ENCODE data around the gene PHC3.

- TF ChIP-seq EP300 (conservative IDR thresholded peaks at IDR 0.05; ENCODE audit: poor library complexity, severe bottlenecking) (no peak), POLR2AphosphoS5 (IDR thresholded peaks at IDR 0.05) (no peak), EZH2 (IDR thresholded peaks at IDR 0.05; ENCODE audit: borderline replicate concordance, insufficient read depth, low read length, poor library complexity, severe bottlenecking) (no peak), SMC3 (conservative IDR thresholded peaks at IDR 0.05; ENCODE audit: poor library complexity) (no peak), REST (IDR thresholded peaks at IDR 0.05; ENCODE audit: borderline replicate concordance) (no peak), RAD21 (conservative IDR thresholded peaks at IDR 0.05) (no peak), TAF1 (IDR thresholded peaks at IDR 0.05; ENCODE audit: low read depth) (no peak), MXI1 (conservative IDR thresholded peaks at IDR 0.05; ENCODE audit: poor library complexity, severe bottlenecking) (no peak)
- TF ChIP-seq, protein P1, sequence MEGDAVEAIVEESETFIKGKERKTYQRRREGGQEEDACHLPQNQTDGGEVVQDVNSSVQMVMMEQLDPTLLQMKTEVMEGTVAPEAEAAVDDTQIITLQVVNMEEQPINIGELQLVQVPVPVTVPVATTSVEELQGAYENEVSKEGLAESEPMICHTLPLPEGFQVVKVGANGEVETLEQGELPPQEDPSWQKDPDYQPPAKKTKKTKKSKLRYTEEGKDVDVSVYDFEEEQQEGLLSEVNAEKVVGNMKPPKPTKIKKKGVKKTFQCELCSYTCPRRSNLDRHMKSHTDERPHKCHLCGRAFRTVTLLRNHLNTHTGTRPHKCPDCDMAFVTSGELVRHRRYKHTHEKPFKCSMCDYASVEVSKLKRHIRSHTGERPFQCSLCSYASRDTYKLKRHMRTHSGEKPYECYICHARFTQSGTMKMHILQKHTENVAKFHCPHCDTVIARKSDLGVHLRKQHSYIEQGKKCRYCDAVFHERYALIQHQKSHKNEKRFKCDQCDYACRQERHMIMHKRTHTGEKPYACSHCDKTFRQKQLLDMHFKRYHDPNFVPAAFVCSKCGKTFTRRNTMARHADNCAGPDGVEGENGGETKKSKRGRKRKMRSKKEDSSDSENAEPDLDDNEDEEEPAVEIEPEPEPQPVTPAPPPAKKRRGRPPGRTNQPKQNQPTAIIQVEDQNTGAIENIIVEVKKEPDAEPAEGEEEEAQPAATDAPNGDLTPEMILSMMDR (IDR thresholded peaks at IDR 0.05; ENCODE audit: poor library complexity, severe bottlenecking): no peak
Observed at GRCh38 chr3:170058127-170058526, 123.4 kb downstream of the PHC3 start.

Measured in neural cell (in vitro differentiated cells).